GM12872 (cell line): ENCODE results near the gene NRXN3.

Experiments
- CTCF ChIP-seq: IDR thresholded peaks from 3 replicates; pipeline ENCODE4 v1.5.1; 2011; ENCODE audit warnings: low read depth, mild to moderate bottlenecking, low read length, moderate library complexity; ENCODE audit not compliant: insufficient read depth

NRXN3 gene

GRCh38 chr14:78446807-78447206 lies 276.6 kb downstream of the NRXN3 start:
- TF ChIP-seq CTCF, result no peak

GRCh38 chr14:78448164-78449094 lies 278.3 kb downstream of the NRXN3 start:
- peak; percentile 78 for TF ChIP-seq CTCF

- TF ChIP-seq CTCF, result no peak
Observed at GRCh38 chr14:78450669-78451318, 280.6 kb downstream of the NRXN3 start.

- TF ChIP-seq CTCF, result no peak
Observed at GRCh38 chr14:78451319-78451695, 281.1 kb downstream of the NRXN3 start.

- no peak for TF ChIP-seq CTCF
Observed at GRCh38 chr14:78455896-78456435, 285.8 kb downstream of the NRXN3 start.

GRCh38 chr14:78469947-78470346 lies 299.8 kb downstream of the NRXN3 start:
- no peak for TF ChIP-seq CTCF

GRCh38 chr14:78479127-78479780 lies 309.1 kb downstream of the NRXN3 start:
- TF ChIP-seq CTCF, result no peak
